DMS53 treated with DMSO at 0.1 percent for 48 hours (cell line): ENCODE results near the gene TDRD1.

Source experiments
- DNase-seq: peaks from one replicate; lab custom pipeline; 2025; ENCODE audit not compliant: unreplicated experiment; lab: John Stamatoyannopoulos, UW

TDRD1 gene

GRCh38 chr10:114233482-114233881 is 54.3 kb downstream of the TDRD1 start:
- no peak for DNase-seq

DNA sequence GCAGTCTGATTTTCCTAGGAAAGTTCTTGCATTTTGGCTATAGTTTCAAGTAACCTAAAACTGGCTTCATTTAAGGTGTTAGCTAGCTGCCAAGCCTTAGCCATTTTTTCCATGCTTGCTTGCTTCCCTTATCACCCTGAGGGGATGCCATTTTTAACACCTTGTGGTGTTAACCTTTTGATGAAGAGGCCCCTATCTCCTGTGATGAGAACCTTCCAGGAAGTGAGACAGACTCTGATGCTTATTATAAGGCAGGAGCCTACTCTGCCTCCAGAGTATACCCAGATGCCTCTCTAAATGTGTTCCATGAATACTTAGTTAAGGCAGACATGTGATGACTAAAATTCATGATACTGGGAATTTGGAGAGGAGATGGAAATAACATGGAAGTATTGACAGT is 55.0 kb downstream of the TDRD1 start:
- no peak for DNase-seq

DNA sequence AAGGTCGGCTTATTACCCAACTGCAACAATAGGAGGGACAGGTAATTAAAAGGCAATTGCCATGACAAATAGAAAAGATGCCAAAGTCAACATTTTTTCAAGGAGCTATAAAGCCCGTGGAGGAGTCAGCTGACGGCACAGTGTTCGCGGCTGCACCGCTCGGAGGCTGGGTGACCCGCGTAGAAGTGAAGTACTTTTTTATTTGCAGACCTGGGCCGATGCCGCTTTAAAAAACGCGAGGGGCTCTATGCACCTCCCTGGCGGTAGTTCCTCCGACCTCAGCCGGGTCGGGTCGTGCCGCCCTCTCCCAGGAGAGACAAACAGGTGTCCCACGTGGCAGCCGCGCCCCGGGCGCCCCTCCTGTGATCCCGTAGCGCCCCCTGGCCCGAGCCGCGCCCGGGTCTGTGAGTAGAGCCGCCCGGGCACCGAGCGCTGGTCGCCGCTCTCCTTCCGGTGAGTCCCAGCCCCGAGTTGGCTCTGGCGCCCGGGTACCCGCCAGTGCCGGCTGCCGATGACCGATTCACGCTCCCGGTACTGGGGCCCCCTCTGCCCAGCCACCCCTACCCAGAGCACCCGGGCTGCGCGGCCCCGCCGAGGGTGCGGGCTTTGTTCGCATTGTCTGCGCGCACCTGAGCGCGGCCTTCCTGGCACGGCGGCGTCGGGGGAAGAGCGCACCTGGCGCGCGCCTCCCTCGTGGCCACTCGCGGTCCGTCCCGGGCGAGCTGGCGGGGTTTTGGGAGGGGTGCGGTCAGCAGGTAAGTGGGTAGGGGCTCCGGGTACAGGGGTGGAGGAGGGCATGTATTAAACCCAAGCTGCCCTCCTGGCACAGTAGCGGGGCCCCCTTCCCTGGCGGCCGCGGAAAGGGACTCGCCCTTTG is 60.2 kb downstream of the TDRD1 start, which contains the start of gene VWA2:
Gene VWA2, plus strand, starts transcription at position 138 of the 877 bp plus-strand sequence. CDS start 9,460 bp downstream, outside the sequence.
- DNase-seq, result peak; percentile 37

DNA sequence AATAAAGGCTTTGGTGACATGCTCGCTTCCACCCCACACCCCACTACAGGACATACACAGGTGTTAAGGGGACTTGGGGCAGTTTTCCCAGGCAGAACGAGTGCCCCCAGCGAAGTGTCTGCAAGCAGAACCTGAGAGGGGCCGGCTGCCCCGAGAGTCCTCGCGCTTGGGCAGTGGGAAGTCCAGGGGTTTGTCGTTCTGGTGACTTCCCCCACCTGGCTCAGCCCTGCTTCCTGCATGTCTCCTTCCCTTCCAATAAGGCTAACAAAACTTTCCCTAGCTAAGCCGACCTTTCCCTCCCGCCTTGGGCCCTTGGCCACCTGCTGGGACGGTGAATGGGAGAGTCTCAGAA is 60.8 kb downstream of the TDRD1 start:
- DNase-seq, result no peak

- no peak for DNase-seq
Measured at GRCh38 chr10:114242235-114242634, 63.1 kb downstream of the TDRD1 start.

DNA sequence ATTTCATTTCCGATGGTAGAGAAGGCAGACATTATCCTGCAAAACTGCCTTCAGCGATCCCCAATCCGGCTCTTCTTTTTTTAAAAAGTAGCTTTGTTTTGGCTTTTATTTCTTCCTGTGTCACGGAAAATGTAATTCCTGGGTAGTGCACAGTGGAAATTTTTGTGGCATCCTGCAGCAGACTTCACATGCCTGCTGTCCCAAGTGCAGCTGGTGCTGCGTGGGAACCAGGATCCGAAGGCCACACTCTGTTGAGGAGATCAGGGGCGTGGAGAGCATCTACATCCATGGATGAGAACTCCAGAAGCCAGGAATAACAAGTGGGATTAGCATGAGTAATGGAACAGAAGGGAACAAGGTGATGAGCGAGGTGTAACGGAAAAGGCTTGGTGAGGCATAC is 64.5 kb downstream of the TDRD1 start:
- DNase-seq, result no peak

DNA sequence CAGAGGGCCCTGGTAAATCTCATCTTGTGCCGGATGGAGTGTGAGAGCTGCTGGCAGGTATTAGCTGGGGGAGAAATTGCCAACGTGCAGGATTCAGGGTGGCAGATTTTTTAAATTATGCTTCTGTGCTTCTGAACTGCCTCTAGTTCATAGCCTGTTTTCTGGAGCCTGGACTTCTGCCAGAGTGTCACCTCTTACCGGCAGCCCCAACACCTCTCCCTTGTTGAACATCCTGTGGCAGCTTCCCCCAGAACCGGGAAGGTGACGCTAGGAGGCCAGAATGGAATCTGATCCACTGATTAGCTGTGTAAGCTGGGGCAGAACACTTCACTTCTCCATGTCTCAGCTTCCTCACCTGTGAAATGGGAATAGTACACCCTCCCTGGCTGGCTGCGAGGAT is 65.0 kb downstream of the TDRD1 start:
- DNase-seq, result no peak

- no peak for DNase-seq
Measured at GRCh38 chr10:114245121-114245791, 66.1 kb downstream of the TDRD1 start.

GRCh38 chr10:114246679-114247305 is 67.6 kb downstream of the TDRD1 start:
- no peak for DNase-seq

- DNase-seq, result no peak
Measured at GRCh38 chr10:114250236-114250635, 71.1 kb downstream of the TDRD1 start.

DNA sequence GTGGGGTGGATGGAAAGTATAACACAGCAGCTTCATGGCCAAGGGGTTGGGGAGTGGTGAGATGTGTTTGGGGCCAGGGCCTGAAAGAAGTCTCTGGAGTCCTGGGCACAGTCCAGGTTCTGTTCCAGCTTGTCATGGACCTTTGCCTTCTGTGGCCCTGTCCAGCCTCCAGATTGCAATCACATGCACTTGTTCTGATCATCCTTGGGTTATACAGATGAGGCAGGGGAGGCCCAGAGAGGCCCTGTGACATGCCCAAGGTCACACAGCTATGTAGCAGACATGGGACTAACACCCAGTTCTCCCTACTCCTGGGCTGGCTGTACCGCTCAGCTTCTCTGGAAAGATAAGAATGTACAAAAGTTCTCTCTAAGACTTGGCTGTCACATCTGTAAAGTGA is 71.6 kb downstream of the TDRD1 start:
- no peak for DNase-seq

DNA sequence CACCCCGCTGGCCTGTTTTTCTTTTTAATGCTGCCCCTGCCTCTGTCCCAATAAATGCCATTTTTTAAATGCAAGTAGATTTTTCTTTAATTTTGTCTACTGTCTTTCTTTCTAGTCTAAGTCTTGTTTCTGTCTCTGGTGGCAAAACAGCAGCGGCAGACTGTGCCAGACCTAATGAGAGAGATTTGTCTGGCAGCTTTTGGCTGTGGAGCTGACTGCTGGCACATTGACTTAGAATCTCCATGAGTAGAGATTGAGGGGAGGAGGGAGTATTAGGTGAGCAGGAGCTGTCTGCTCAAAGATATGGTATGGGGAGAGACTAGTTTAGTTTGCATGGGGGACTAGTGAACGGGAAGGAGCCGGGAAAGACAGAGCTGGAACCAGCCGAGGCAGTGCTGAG is 72.9 kb downstream of the TDRD1 start:
- DNase-seq, result no peak

GRCh38 chr10:114252883-114253282 is 73.7 kb downstream of the TDRD1 start:
- no peak for DNase-seq

GRCh38 chr10:114255227-114255626 is 76.1 kb downstream of the TDRD1 start:
- DNase-seq, result no peak

GRCh38 chr10:114256008-114256765 is 77.0 kb downstream of the TDRD1 start:
- DNase-seq, result no peak

- DNase-seq, result no peak
Measured at GRCh38 chr10:114256822-114257221, 77.7 kb downstream of the TDRD1 start.

DNA sequence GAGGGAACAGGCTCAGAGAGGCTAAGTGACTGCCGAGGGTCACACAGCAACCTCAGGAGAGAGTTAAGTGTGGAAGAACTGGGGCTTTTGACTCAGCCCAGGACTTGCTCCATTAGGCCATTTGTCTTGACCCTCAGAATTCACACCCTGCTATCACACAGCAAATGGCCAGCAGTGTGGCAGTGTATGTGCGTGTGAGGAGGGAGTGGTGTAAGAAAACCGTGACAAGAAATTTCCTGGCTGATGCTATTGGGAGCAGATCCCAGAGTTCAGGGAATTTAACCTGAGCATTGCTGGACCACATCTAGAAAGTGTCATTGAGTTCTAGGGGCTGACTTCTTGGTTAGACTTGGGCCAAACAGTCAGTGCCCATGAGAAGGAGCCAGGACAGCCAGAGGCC is 78.3 kb downstream of the TDRD1 start:
- DNase-seq, result no peak

DNA sequence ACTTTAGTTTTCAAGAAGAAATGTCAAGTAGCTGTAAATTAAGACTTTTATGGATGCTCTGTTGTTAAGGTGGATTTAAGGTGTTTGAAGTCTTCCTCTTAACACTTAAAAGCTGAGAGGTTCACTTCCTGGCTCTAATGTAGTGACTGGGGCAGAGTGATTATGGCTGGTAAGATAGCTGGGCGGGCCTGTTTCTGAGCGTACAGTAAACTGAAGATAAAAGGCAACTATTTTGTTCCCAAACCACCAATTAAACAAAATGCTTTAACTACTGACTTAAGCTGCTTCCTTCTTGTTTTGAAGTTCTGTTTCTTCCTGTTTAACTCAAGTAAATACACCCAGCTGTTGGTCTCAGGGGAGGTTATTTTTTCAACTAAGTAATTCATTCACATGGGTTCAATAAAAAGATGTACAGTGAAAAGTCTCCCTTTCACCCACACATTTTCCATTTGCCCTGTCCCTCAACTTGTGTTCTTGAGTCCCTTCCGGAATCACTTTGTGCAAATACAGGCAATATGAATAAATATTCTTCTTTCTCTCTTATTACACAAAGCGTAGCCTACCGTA is 79.2 kb downstream of the TDRD1 start:
- peak; percentile 17 for DNase-seq

DNA sequence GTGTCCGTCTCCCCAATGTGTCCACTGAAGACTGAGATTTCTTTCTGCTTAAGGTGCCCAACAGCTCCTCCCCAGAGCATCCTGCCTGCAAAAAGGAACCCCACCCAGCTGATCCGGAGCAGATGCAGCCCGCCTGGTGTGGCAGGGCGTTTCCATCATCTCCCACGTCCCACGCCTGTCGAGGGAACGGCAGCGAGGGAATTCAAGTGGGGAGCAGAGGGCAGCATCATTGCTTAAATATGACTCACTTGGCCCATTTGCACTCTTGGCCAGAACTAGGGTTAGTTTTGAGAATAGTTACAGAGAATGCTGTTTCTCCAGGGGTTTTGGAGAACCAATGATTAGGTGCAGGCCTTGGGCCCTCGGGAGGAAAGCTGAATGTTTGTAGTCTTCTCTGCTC is 80.7 kb downstream of the TDRD1 start:
- DNase-seq, result no peak

- no peak for DNase-seq
Measured at GRCh38 chr10:114260366-114260765, 81.2 kb downstream of the TDRD1 start.

DNA sequence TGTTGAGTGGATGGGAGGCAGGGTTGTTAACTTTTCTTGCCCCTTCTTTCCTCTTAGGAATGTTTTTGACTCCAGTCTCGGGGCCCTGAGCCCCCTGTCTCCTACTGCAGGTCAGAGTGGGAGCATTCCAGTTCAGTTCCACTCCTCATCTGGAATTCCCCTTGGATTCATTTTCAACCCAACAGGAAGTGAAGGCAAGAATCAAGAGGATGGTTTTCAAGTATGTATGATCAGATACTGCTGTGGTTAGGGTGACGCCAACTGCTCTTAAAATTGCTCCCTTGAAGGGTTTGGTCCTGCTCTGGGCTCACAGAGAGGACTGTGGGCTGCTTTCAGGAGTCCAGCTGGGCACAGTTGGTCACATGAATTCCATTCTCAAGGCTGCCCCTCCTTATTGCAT is 81.9 kb downstream of the TDRD1 start:
- no peak for DNase-seq
